Subcutaneous adipose tissue (tissue), 4 donors: ENCODE measurements around the gene ALKBH1. TPM values are rescaled to one million over a fixed set of nuclear protein-coding genes. Genes with fewer than 3 reads are reported as not detected.

Experiments used
- small RNA-seq: library from RNA; depleted of rRNA; stranded (forward); fragments of <200 nt; gene quantifications from one replicate; pipeline ENCODE3, GENCODE V24; 2016
- total RNA-seq, 4 donors: library from RNA; depleted of rRNA; stranded (reverse); fragments of >200 nt; gene quantifications; one replicate each; pipeline ENCODE4 v1.1.0, GENCODE V29; 2016
- TF ChIP-seq, protein P1 (sequence below): fragments of 450-650 bp; IDR thresholded peaks from one replicate; pipeline ENCODE4 v1.5.1; 2016; ENCODE audit warnings: low read depth, mild to moderate bottlenecking, control low read depth, antibody characterized with exemption, moderate library complexity

ALKBH1 gene
- total RNA-seq, 4 donors from 2014 or later = 7.5 to 14.0 (median 11.4) TPM

DNA sequence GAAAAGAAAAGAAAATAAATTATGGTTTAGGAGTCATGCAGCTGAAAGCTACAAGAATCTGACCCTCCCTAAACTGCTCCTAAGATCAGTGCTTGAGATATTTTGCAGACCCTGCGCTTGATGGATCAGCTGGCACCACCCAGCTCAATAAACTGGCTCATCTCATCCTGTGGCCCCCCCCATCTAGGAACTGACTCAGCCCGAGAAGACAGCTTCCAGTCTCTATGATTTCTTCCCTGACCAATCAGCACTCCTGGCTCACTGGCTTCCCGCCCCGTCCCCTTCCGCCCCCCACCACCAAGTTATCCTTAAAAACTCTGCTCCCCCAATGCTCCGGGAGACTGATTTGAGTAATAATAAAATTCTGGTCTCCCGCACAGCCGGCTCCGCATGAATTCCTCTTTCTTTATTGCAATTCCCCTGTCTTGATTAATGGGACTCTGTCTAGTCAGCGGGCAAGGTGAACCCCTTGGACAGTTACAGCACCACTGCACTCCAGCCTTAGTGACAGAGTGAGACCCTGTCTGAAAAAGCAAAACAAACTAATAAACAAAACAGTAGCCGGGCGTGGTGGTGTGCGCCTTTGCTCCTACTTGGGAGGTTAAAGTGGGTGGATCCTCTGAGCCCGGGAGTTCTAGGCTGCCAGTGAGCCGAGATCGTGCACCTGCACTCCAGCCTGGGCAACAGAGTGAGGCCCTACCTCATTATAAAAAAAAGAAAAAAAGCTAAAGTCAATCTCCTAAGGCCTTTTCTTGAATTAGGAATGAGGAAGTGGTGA, 66.9 kb downstream of the ALKBH1 start:
- TF ChIP-seq, protein P1, sequence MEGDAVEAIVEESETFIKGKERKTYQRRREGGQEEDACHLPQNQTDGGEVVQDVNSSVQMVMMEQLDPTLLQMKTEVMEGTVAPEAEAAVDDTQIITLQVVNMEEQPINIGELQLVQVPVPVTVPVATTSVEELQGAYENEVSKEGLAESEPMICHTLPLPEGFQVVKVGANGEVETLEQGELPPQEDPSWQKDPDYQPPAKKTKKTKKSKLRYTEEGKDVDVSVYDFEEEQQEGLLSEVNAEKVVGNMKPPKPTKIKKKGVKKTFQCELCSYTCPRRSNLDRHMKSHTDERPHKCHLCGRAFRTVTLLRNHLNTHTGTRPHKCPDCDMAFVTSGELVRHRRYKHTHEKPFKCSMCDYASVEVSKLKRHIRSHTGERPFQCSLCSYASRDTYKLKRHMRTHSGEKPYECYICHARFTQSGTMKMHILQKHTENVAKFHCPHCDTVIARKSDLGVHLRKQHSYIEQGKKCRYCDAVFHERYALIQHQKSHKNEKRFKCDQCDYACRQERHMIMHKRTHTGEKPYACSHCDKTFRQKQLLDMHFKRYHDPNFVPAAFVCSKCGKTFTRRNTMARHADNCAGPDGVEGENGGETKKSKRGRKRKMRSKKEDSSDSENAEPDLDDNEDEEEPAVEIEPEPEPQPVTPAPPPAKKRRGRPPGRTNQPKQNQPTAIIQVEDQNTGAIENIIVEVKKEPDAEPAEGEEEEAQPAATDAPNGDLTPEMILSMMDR = no peak

DNA sequence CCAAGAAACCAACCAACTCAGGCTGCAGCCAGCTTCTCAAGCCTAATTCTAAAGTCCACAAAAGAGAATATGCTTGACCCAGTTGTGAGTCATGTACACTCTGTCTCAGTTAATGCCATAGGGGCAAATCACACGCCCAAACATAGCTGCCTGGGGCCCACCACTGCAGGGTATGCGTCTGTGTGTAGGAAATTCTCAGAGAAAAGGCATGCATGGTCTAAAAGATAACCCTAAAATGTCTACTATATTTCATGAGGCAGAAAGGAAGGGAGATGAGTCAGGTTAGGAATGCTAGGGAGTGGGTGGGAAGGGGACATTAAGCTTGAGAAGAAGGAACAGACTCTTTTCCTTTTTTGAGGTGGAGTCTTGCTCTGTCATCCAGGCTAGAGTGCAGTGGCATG, 69.1 kb downstream of the ALKBH1 start:
- TF ChIP-seq, protein P1 = no peak

DNA sequence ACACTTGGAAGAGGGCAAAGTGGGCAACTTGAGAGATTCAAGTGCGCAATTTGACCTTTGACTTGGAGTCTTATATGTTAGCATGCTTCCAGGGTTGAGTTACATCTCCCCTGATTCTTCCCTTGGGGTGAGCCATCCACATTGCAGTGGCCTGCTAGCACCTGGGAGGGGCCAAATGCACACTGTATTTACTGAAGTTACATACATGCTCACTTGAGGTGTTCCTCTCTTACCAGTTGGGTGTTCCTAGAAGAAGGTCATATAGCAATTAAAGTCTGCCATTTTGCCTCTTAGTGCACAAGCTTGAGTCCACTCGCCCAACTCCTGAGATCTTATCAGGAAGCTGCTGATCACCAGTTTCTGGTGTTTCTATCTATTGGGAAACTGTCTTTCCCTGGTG, 77.7 kb downstream of the ALKBH1 start:
- TF ChIP-seq, protein P1 = no peak

DNA sequence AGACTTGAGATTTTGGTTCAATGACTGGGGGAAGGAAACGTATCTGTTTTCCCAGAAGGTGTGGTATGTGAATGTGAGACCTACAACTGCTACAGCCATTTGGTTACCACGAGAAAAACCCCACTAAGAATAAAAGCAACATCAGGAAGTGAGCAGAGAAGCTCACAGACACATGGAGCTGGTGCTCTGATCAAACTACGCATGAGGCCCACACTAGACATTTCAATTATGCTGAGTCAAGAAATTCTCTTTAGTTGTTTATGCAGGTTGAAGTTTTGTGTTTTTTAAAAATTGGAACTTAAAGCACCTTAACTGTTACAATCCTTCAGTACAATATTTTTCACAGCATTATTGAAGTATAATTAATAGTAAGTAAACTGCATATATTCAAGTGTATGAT, 82.5 kb downstream of the ALKBH1 start:
- TF ChIP-seq, protein P1 = no peak

DNA sequence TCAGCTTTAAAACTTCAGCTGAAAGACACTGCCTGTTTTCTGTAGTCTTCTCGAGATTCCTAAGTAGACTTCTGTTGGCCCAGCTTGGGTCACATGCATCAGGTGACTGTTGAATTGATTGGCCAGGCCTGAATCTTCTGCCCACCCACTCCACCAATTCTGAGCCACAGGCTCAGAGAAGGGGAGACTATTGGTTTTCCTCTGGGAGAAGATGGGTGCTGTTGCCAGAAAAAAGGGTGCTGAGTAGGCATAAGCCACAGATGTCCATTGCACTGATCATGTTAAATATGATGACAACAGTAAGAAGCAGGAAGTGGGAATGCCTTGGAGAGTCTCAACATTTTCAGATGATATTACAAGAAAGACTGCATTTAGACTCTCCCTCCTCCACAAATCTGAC, 84.6 kb downstream of the ALKBH1 start:
- TF ChIP-seq, protein P1 = no peak

Small RNA genes within 50 kb of the gene (small RNA-seq; reads per million reads assigned to genes)
- gene COX6CP11 = not detected

Other genes starting within 250 kb of the ALKBH1 start
- 100 to 1,000 TPM in 1 of 4 donors, 10 to 100 TPM in 3; 78.7 to 114 (median 84.9) TPM for gene AHSA1, start 249.9 kb downstream of the ALKBH1 start, total RNA-seq
- under 1 TPM in 1 of 4 donors, not detected in 3; 0.16 TPM for gene ISM2, start 209.2 kb downstream of the ALKBH1 start, total RNA-seq
- gene SPTLC2, start 91.4 kb downstream of the ALKBH1 start, total RNA-seq = 10 to 100 TPM; 48.1 to 61.8 (median 56.3) TPM
- gene SLIRP, start 80 bp upstream of the ALKBH1 start, total RNA-seq = 100 to 1,000 TPM; 137 to 337 (median 191) TPM
- gene SNW1, start 53.1 kb upstream of the ALKBH1 start, total RNA-seq = 10 to 100 TPM; 42.5 to 53.3 (median 50.1) TPM
- 1 to 10 TPM; 3.6 to 7.9 (median 6.1) TPM for gene ADCK1, start 92.1 kb upstream of the ALKBH1 start, total RNA-seq